Measurements from ENCODE around the gene SOX5. TPM values are rescaled to one million over a fixed set of nuclear protein-coding genes. Genes with fewer than 3 reads are reported as not detected.

Gene SOX5
- total and polyA plus RNA-seq, 9 of the 15 experiments (the other 6 are each of a cell fraction or from before 2014, with no cell fraction given): 8.3 to 16.5 (median 11.9) TPM

DNA sequence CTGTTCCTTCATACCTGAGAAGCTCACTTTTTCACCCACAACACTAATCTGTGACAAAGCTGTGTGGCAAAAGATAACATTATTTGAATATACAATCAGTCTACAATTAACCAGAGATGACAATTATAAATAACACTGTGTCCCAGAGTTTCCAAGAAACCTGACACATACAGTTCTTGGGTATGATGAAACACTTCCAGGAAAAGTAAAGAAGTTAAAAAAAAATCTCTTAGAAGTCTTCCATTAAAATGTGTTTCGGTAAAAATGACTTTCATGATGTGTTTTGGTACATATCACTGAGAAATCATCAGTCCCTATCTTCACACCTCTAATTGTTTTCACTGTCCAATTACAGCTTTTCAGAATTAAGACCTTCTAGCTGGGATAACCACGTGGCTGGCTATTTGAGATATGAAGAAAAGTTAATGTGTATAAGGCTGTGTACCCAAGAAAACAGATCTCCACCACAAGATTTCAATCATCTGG is 390.2 kb downstream of the SOX5 start (continued):
- TF ChIP-seq ZNF609 (CRISPR knock-in tag; IDR thresholded peaks at IDR 0.05; ENCODE audit: borderline replicate concordance): no peak
- TF ChIP-seq CBX1 (IDR thresholded peaks at IDR 0.05; ENCODE audit: low read depth): no peak
- TF ChIP-seq HDAC2 (IDR thresholded peaks at IDR 0.05): peak; percentile 83; the same call in 1 of the 2 replicates
- no peak for TF ChIP-seq NR2C1 (IDR thresholded peaks at IDR 0.05)
- TF ChIP-seq NR2C1 (tag; IDR thresholded peaks at IDR 0.05): no peak
- TF ChIP-seq FOXM1 (IDR thresholded peaks at IDR 0.05; ENCODE audit: low read depth): peak; percentile 56; the same call in 1 of the 2 replicates
- no peak for TF ChIP-seq FOXM1 (CRISPR knock-in tag; IDR thresholded peaks at IDR 0.05; ENCODE audit: low read depth)
- no peak for TF ChIP-seq ZNF695 (CRISPR knock-in tag; IDR thresholded peaks at IDR 0.05)
- TF ChIP-seq TEAD4 (IDR thresholded peaks at IDR 0.05; ENCODE audit: low read length): peak; percentile 64; the same call in 1 of the 2 replicates
- TF ChIP-seq TEAD4 (CRISPR knock-in tag; IDR thresholded peaks at IDR 0.05; ENCODE audit: borderline replicate concordance): no peak
- no peak for TF ChIP-seq ZNF583 (CRISPR knock-in tag; IDR thresholded peaks at IDR 0.05)
- TF ChIP-seq ZNF121 (CRISPR knock-in tag; conservative IDR thresholded peaks at IDR 0.05): no peak
- TF ChIP-seq MAFF (IDR thresholded peaks at IDR 0.05; ENCODE audit: low read length): peak; percentile 72; the same call in 1 of the 2 replicates
- TF ChIP-seq PML (IDR thresholded peaks at IDR 0.05; ENCODE audit: low read length): 0 out of 2 replicates have a peak, but pooled peaks have one; percentile 8
- no peak for TF ChIP-seq TCF7 (IDR thresholded peaks at IDR 0.05; ENCODE audit: borderline replicate concordance)
- TF ChIP-seq ZNF217 (CRISPR knock-in tag; IDR thresholded peaks at IDR 0.05): no peak
- TF ChIP-seq EP300 (IDR thresholded peaks at IDR 0.05; ENCODE audit: low read length): peak; percentile 95
- no peak for TF ChIP-seq SMC3 (conservative IDR thresholded peaks at IDR 0.05; ENCODE audit: insufficient read depth, low read depth, low read length)
- TF ChIP-seq, protein P1, sequence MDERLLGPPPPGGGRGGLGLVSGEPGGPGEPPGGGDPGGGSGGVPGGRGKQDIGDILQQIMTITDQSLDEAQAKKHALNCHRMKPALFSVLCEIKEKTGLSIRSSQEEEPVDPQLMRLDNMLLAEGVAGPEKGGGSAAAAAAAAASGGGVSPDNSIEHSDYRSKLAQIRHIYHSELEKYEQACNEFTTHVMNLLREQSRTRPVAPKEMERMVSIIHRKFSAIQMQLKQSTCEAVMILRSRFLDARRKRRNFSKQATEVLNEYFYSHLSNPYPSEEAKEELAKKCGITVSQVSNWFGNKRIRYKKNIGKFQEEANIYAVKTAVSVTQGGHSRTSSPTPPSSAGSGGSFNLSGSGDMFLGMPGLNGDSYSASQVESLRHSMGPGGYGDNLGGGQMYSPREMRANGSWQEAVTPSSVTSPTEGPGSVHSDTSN (CRISPR knock-in tag; IDR thresholded peaks at IDR 0.05; ENCODE audit: low read depth): no peak
- TF ChIP-seq, protein P1 (tag; conservative IDR thresholded peaks at IDR 0.05; ENCODE audit: low read depth): peak; percentile 84
- no peak for TF ChIP-seq ZNF785 (CRISPR knock-in tag; IDR thresholded peaks at IDR 0.05)
- no peak for TF ChIP-seq ZNF586 (CRISPR knock-in tag; conservative IDR thresholded peaks at IDR 0.05)
- TF ChIP-seq, protein P2, sequence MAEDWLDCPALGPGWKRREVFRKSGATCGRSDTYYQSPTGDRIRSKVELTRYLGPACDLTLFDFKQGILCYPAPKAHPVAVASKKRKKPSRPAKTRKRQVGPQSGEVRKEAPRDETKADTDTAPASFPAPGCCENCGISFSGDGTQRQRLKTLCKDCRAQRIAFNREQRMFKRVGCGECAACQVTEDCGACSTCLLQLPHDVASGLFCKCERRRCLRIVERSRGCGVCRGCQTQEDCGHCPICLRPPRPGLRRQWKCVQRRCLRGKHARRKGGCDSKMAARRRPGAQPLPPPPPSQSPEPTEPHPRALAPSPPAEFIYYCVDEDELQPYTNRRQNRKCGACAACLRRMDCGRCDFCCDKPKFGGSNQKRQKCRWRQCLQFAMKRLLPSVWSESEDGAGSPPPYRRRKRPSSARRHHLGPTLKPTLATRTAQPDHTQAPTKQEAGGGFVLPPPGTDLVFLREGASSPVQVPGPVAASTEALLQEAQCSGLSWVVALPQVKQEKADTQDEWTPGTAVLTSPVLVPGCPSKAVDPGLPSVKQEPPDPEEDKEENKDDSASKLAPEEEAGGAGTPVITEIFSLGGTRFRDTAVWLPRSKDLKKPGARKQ (CRISPR knock-in tag; IDR thresholded peaks at IDR 0.05): no peak
